NCI-H146 treated with DMSO at 0.1 percent for 48 hours (cell line): ENCODE data around the gene TGFB2.

Experiments
- DNase-seq: peaks from one replicate; lab custom pipeline; 2025; ENCODE audit not compliant: unreplicated experiment; lab: John Stamatoyannopoulos, UW

Gene TGFB2

GRCh38 chr1:218481116-218481775, 136.1 kb downstream of the TGFB2 start:
- no peak for DNase-seq

- no peak for DNase-seq
Observed at GRCh38 chr1:218482683-218483082, 137.5 kb downstream of the TGFB2 start.

GRCh38 chr1:218485241-218485928, 140.2 kb downstream of the TGFB2 start:
- no peak for DNase-seq

GRCh38 chr1:218488531-218488930, 143.4 kb downstream of the TGFB2 start:
- no peak for DNase-seq

GRCh38 chr1:218488986-218489385, 143.8 kb downstream of the TGFB2 start:
- DNase-seq, result no peak

- no peak for DNase-seq
Observed at GRCh38 chr1:218490406-218490922, 145.3 kb downstream of the TGFB2 start.

- no peak for DNase-seq
Observed at GRCh38 chr1:218492874-218493273, 147.7 kb downstream of the TGFB2 start.

GRCh38 chr1:218493986-218494385, 148.8 kb downstream of the TGFB2 start:
- peak; percentile 60 for DNase-seq
